Activated CD4-positive, alpha-beta T cell treated with anti-CD3 and anti-CD28 coated beads for 36 hours (primary cell): ENCODE measurements around the gene C16orf54. TPM values are rescaled to one million over a fixed set of nuclear protein-coding genes. Genes with fewer than 3 reads are reported as not detected.
"Not testable (repeated sequence)": the region's sequence is repeated elsewhere in the genome, so short reads cannot be mapped to it uniquely, and the experiment has no call there.

Experiments
- ATAC-seq: fragments of 200-7000 bp; cut with Tn5 transposase; one replicate; pipeline ENCODE4 v1.10.0; 2021; ENCODE audit warnings: mild to moderate bottlenecking, moderate library complexity
- CTCF ChIA-PET: fragments of 350-600 bp; sonication (Branson Sonifier 250); formaldehyde crosslinking; loops from one replicate; lab custom pipeline; 2021; ENCODE audit warnings: antibody characterized with exemption; lab: Charles Lee
- POLR2A ChIA-PET: fragments of 350-600 bp; sonication (Branson Sonifier 250); formaldehyde crosslinking; loops from one replicate; lab custom pipeline; 2021; ENCODE audit warnings: antibody characterized with exemption, inconsistent platforms; lab: Charles Lee
- DNase-seq: peaks from one replicate; pipeline ENCODE4 v3.0.0-alpha.2; 2020
- H3K27ac Mint-ChIP-seq: one replicate; pipeline ENCODE4 v1.8.0; 2021; ENCODE audit warnings: mixed read lengths
- H3K27me3 Mint-ChIP-seq: one replicate; pipeline ENCODE4 v1.8.0; 2021; ENCODE audit warnings: mixed read lengths
- H3K36me3 Mint-ChIP-seq: one replicate; pipeline ENCODE4 v1.8.0; 2021; ENCODE audit warnings: low read depth, mixed read lengths
- H3K4me1 Mint-ChIP-seq: one replicate; pipeline ENCODE4 v1.8.0; 2021; ENCODE audit warnings: mixed read lengths
- H3K4me3 Mint-ChIP-seq: one replicate; pipeline ENCODE4 v1.8.0; 2021; ENCODE audit warnings: mild to moderate bottlenecking, moderate library complexity, mixed read lengths
- H3K9me3 Mint-ChIP-seq: one replicate; pipeline ENCODE4 v1.8.0; 2021; ENCODE audit warnings: low read depth, mixed read lengths
- intact Hi-C, 2 experiments: fragments of 100-400 bp; cut with DNase I in 1 of 2; cut with micrococcal nuclease in 1 of 2; formaldehyde crosslinking; loops; one replicate each; pipeline versions ENCODE4 v1.14.2 to v1.15.1; 2022 to 2024; cut with DNase I, micrococcal nuclease
- total RNA-seq, 2 experiments: library from RNA; stranded (reverse); gene quantifications; one replicate each; pipeline ENCODE4 v1.2.3, GENCODE V29; 2021

The C16orf54 gene
- total RNA-seq, 2 experiments from 2014 or later = 21.3 to 22.0 TPM

DNA sequence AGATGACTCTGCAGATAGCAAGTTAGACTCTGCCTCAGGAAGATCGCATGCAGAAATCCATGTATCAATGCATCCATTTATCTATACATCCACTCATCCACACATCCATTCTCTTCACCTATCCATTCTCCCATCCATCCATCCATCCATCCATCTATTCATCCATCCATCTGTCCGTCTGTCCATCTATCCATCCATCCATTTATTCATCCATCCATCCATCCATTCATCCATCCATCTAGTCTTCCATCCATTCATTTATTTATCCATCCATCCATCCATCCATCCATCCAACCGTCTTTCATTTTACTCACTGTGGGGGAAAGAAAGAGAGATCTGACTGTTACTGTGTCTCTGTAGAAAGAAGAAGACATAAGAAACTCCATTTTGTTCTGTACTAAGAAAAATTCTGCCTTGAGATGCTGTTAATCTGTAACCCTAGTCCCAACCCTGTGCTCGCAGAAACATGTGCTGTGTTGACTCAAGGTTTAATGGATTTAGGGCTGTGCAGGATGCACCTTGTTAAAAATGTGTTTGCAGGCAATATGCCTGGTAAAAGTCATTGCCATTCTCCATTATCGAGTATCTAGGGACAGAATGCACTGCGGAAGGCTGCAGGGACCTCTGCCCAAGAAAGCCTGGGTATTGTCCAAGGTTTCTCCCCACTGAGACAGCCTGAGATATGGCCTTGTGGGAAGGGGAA, 5.7 kb downstream of the C16orf54 start:
- Mint-ChIP-seq H3K36me3 (peaks cover 25% of the 10 kb centered on the region), H3K27ac (peak overlapping the region; percentile 33), H3K4me1 (peaks cover 78% of the 10 kb centered on the region)
- DNase-seq, H3K9me3 Mint-ChIP-seq, H3K27me3 Mint-ChIP-seq, POLR2A ChIA-PET, H3K4me3 Mint-ChIP-seq, CTCF ChIA-PET, ATAC-seq: not testable (repeated sequence)
- intact Hi-C loops = loop anchor here in 1 of 2 experiments (10.0 kb wide), 1 partner anchor 715 kb away; no protein-coding TSS in a partner anchor

DNA sequence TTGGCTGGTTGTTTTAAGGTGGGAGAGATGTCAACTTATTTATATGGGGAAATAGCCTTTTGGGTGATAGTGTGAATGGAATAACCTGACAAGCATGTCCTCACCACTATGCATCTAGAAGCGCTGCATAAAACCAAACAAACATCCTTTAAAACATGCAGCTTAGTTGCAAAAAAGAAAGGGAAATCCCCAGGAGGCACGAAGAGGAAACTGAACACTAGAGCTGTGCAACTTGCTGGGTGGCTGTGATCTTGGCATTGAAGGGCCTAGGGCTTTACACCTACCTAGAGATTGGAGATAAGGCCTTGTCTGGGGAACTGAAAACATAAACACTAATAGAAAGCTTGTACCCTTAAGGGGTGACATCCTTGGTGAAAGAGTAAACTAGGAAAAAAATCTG, 7.3 kb downstream of the C16orf54 start:
- Mint-ChIP-seq H3K4me1 (peaks cover 77% of the 10 kb centered on the region), H3K9me3 (peaks cover 3% of the 10 kb centered on the region), H3K27ac (peak overlapping the region; percentile 77), H3K4me3 (peak overlapping the region; percentile 4), H3K36me3 (peaks cover 18% of the 10 kb centered on the region), H3K27me3 (no peaks in the 10 kb centered on the region)
- DNase-seq (peak; percentile 57), ATAC-seq (peak; percentile 89)
- POLR2A ChIA-PET = no interaction called here
- intact Hi-C loops = no loop called here
- CTCF ChIA-PET = interaction anchor here (0.6 to 1.5 kb wide), 6 partner anchors 10 to 312 kb away, joined by 3 to 6 read pairs (median 4); partner anchors contain the start of gene PAGR1

DNA sequence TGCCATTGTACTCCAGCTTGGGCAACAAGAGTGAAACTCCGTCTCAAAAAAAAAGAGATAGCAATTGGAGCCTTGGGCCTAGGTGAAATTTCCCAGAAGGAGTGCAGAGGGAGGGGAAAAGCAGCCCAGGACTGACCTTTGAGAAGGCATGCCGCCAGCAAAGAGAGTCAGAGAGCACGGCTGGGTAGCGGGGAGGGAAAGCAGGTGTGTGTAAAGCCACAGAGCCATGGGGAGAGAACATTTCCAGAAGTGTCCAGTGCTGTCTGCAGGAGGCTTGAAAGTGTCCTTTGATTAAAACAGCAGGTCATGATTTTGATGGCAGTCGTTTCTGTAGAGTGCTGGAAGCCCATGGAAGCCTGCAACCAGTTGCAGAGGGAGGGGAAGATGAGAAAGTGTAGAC, 8.1 kb downstream of the C16orf54 start:
- DNase-seq (no peak), ATAC-seq (no peak)
- Mint-ChIP-seq H3K27ac (peak overlapping the region; percentile 77), H3K9me3 (peaks cover 6% of the 10 kb centered on the region), H3K36me3 (peaks cover 12% of the 10 kb centered on the region), H3K4me1 (peaks cover 77% of the 10 kb centered on the region), H3K4me3 (no peak overlapping the region), H3K27me3 (no peaks in the 10 kb centered on the region)
- intact Hi-C loops = no loop called here
- ChIA-PET CTCF (no interaction called here), POLR2A (no interaction called here)

DNA sequence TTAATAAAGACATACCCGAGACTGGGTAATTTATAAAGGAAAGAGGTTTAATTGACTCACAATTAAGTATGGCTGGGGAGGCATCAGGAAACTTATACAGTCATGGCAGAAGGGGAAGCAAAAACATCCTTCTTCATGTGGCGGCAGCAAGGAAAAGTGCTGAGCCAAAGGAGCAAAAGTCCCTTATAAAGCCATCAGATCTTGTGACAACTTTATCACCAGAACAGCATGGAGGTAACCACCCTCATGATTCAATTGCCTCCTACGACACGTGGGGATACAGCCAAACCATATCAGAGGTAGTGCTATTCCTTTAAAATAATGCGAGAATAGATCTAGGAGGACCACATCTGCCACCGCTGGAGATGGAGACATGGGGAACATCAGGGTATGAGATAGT, 9.0 kb downstream of the C16orf54 start:
- DNase-seq (no peak), ATAC-seq (no peak)
- peaks cover 8% of the 10 kb centered on the region for H3K9me3 Mint-ChIP-seq
- ChIA-PET CTCF (no interaction called here), POLR2A (no interaction called here)
- intact Hi-C loops = no loop called here
- H3K4me1 Mint-ChIP-seq = peaks cover 79% of the 10 kb centered on the region
- no peak overlapping the region for H3K27ac Mint-ChIP-seq
- no peaks in the 10 kb centered on the region for H3K27me3 Mint-ChIP-seq
- H3K36me3 Mint-ChIP-seq = peaks cover 8% of the 10 kb centered on the region
- H3K4me3 Mint-ChIP-seq = no peak overlapping the region

DNA sequence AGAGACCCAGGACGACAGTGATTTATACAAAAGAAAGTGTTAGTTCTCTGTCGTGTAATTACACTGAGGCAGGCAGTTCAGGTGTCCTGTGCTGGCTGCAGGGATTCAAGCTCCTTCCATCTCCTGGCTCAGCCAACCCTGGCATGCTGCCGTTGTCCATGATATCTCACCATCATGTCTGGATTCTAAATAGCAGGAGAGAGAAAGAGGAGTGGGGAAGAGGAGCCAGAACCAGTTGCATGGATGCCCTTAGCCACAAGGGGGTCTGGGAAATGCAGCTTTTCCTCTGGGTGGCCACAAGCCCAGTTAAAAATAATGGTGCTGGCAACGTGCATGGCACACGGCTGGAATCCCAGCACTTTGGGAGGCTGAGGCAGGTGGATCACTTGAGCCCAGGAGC, 9.7 kb downstream of the C16orf54 start:
- peaks cover 77% of the 10 kb centered on the region for H3K4me1 Mint-ChIP-seq
- intact Hi-C loops = no loop called here
- H3K4me3 Mint-ChIP-seq = no peak overlapping the region
- no peak overlapping the region for H3K27ac Mint-ChIP-seq
- peaks cover 7% of the 10 kb centered on the region for H3K36me3 Mint-ChIP-seq
- no peaks in the 10 kb centered on the region for H3K27me3 Mint-ChIP-seq
- POLR2A ChIA-PET = no interaction called here
- ATAC-seq (no peak), DNase-seq (no peak)
- H3K9me3 Mint-ChIP-seq = peaks cover 10% of the 10 kb centered on the region
- CTCF ChIA-PET = interaction anchor here (2.2 kb wide), 1 partner anchor 7 kb away, joined by 10 read pairs; no protein-coding TSS in a partner anchor

DNA sequence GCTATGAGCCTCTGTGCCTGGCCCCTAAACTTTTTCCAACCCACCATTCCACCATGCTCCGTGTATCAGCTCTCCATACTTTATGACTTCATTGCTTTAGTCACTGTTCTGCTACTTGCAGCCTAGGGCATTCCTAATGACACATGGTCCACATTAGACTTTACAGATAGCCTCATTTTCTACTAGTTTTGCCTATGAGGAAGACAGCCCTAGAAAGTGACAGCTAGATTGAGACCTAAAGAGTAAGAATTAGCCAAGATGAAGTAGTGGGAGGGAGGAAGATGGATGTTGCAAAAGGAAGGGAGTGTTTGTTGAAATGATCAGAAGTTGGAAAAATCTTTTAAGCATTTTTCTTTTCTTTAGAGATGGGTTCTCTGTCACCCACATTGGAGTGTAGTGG, 11.0 kb downstream of the C16orf54 start:
- peaks cover 70% of the 10 kb centered on the region for H3K4me1 Mint-ChIP-seq
- H3K27me3 Mint-ChIP-seq = no peaks in the 10 kb centered on the region
- ATAC-seq = no peak
- ChIA-PET POLR2A (interaction anchor here (0.6 kb wide), 1 partner anchor 8 kb away, joined by 4 read pairs; no protein-coding TSS in a partner anchor), CTCF (interaction anchor here (0.7 to 2.2 kb wide), 2 partner anchors 9 to 12 kb away, joined by 4 to 10 read pairs; no protein-coding TSS in a partner anchor)
- H3K27ac Mint-ChIP-seq = no peak overlapping the region
- no peak overlapping the region for H3K4me3 Mint-ChIP-seq
- no peak for DNase-seq
- H3K9me3 Mint-ChIP-seq = peaks cover 10% of the 10 kb centered on the region
- intact Hi-C loops = no loop called here
- H3K36me3 Mint-ChIP-seq = peaks cover 8% of the 10 kb centered on the region

DNA sequence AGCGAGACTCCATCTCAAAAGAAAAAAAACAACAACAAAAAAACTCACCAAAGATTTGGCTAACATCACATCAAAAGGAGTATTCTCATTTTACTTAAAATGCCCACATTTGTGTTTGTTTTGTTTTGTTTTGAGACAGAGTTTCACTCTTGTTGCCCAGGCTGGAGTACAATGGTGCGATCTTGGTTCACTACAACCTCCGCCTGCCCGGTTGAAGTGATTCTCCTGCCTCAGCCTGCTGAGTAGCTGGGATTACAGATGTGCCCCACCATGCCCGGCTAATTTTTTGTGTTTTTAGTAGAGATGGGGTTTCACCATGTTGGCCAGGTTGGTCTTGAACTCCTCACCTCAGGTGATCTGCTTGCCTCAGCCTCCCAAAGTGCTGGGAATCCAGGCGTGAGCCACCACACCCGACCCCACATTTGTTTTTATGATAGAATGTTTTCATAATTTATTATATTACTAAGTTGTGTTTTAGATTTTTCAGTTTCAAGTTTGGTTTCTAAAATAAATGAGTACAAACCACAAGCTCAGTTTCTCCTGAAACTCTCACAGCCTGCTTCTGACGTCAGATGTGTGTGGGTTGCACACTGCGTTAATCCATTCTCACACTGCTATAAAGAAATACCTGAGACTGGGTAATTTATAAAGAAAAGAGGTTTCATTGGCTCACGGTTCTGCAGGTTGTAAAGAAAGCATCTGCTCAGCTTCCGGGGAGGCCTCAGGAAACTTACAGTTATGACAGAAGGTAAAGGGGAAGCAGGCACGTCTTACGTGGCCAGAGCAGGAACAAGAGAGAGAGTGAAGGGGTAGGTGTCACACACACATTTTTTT, 13.8 kb downstream of the C16orf54 start:
- peaks cover 50% of the 10 kb centered on the region for H3K4me1 Mint-ChIP-seq
- H3K27ac Mint-ChIP-seq = peak overlapping the region; percentile 90
- peak overlapping the region; percentile 20 for H3K4me3 Mint-ChIP-seq
- H3K27me3 Mint-ChIP-seq, H3K36me3 Mint-ChIP-seq: not testable (repeated sequence)
- peaks cover 10% of the 10 kb centered on the region for H3K9me3 Mint-ChIP-seq
- intact Hi-C loops = loop anchor here (1.0 kb wide), 4 partner anchors 13 to 119 kb away; partner anchors contain the start of genes C16orf54 (in 2 of the 2) and KIF22 (in 1 of the 2)
- peak; percentile 92 for ATAC-seq
- CTCF ChIA-PET = interaction anchor here (0.7 to 3.9 kb wide), 8 partner anchors 14 to 116 kb away, joined by 3 to 41 read pairs (median 4); partner anchors contain the start of gene KIF22
- peak; percentile 93 for DNase-seq
- POLR2A ChIA-PET = interaction anchor here (0.6 to 1.4 kb wide), 12 partner anchors 9 to 744 kb away, joined by 3 to 12 read pairs (median 4); partner anchors contain the start of genes C16orf54 and KIF22

DNA sequence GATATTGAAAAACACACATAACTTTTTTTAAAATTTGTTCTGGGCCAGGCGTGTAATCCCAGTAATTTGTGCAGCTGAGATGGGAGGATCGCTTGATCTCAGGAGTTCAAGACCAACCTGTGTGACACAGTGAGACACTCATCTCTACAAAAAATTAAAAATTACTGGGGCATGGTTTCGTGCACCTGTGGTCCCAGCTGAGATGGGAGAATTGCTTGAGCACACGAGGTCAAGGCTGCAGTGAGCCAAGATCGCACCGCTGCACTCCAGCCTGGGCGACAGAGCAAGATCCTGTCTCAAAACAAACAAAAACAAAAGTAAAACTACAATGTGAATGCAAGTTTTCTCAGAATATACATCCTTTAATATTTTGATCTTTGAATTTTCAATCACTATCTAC, 15.1 kb downstream of the C16orf54 start:
- ChIA-PET POLR2A (no interaction called here), CTCF (interaction anchor here (1.4 to 3.9 kb wide), 2 partner anchors 24 to 30 kb away, joined by 4 to 41 read pairs; no protein-coding TSS in a partner anchor)
- no peak overlapping the region for H3K4me3 Mint-ChIP-seq
- peaks cover 39% of the 10 kb centered on the region for H3K4me1 Mint-ChIP-seq
- peak overlapping the region; percentile 62 for H3K27ac Mint-ChIP-seq
- no peak for DNase-seq
- peaks cover 10% of the 10 kb centered on the region for H3K9me3 Mint-ChIP-seq
- intact Hi-C loops = no loop called here
- no peak for ATAC-seq
- no peaks in the 10 kb centered on the region for H3K27me3 Mint-ChIP-seq
- H3K36me3 Mint-ChIP-seq = peaks cover 8% of the 10 kb centered on the region

DNA sequence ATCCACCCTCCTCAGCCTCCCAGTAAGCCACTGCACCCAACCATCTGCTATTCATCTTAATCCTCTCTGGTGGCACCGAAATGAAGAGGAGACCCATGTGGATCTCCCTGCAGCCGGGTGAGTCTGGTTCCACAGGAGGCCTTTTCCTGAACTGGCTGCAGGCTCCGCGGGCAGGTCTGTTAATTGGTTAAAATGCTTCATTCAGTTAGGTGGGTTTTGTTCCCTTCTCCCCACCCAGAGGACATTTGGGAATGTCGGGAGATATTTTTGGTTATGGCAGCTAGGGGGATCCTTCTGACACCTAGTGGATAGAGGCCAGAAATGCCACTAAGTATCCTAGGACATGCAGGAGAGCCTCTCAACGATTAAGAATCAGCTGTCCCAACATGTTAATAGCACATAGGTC, 16.7 kb downstream of the C16orf54 start:
- POLR2A ChIA-PET = no interaction called here
- peaks cover 8% of the 10 kb centered on the region for H3K36me3 Mint-ChIP-seq
- no peak overlapping the region for H3K27ac Mint-ChIP-seq
- intact Hi-C loops = no loop called here
- DNase-seq (no peak), ATAC-seq (no peak)
- H3K9me3 Mint-ChIP-seq = peaks cover 7% of the 10 kb centered on the region
- CTCF ChIA-PET = interaction anchor here (0.6 to 3.9 kb wide), 11 partner anchors 10 to 142 kb away, joined by 3 to 41 read pairs (median 3); no protein-coding TSS in a partner anchor
- H3K27me3 Mint-ChIP-seq = no peaks in the 10 kb centered on the region
- peaks cover 37% of the 10 kb centered on the region for H3K4me1 Mint-ChIP-seq
- H3K4me3 Mint-ChIP-seq = no peak overlapping the region

DNA sequence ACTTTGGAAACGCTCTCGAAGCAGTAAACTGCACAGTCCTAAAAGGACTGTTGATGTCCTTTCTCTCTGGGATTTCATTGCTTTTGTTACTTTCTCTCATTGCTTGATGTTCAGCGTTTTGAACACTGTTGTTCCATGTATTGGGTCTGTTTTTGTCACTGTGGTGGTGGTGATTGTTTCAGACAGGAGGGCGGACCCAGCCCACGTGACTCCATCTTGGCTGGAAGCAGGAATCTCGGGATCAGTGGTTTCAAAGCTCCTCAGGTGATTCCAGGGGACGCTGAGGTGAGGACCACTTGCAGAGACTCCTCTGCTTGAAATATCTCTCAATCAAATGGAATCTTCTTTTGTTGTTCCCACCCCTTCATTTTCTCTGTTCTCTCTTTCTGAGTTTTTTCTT, 18.3 kb downstream of the C16orf54 start:
- ATAC-seq (no peak), DNase-seq (no peak)
- Mint-ChIP-seq H3K36me3 (peaks cover 5% of the 10 kb centered on the region), H3K9me3 (peaks cover 4% of the 10 kb centered on the region), H3K27ac (no peak overlapping the region), H3K4me1 (peaks cover 32% of the 10 kb centered on the region), H3K27me3 (no peaks in the 10 kb centered on the region), H3K4me3 (no peak overlapping the region)
- CTCF ChIA-PET = interaction anchor here (0.8 to 1.6 kb wide), 5 partner anchors 10 to 121 kb away, joined by 3 to 8 read pairs (median 5); no protein-coding TSS in a partner anchor
- intact Hi-C loops = no loop called here
- POLR2A ChIA-PET = no interaction called here

DNA sequence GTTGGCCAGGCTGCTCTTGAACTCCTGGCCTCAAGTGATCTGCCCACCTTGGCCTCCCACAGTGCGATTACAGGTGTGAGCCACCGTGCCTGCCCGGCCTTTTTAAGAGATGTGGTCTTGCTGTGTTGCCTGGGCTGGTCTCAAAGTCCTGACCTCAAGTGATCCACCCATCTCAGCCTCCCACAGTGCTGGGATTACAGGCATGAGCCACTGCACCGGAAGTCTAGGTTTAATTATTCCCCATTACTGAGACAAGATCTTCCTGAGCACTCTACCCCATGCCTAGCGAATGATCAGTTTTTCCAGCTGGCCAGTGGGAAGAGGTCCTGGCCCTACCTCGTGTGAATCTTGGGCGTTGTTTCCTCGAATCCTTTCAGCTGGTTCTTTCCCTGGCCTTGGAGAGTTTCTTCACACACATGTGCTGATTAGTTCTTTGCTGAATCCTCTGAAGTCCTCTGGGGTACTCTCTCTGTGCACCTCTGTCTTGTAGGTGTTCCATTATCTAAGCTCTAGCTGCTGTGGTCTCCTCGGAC, 18.9 kb downstream of the C16orf54 start:
- CTCF ChIA-PET = interaction anchor here (0.7 to 1.6 kb wide), 4 partner anchors 19 to 162 kb away, joined by 3 to 8 read pairs (median 5); no protein-coding TSS in a partner anchor
- Mint-ChIP-seq H3K4me1 (peaks cover 28% of the 10 kb centered on the region), H3K27me3 (no peaks in the 10 kb centered on the region), H3K36me3 (peaks cover 3% of the 10 kb centered on the region), H3K9me3 (peaks cover 2% of the 10 kb centered on the region), H3K4me3 (no peak overlapping the region), H3K27ac (no peak overlapping the region)
- intact Hi-C loops = no loop called here
- POLR2A ChIA-PET = no interaction called here
- DNase-seq (no peak), ATAC-seq (no peak)
